Calu3 (cell line): Measurements from ENCODE around the gene TGFB1I1. TPM values are rescaled to one million over a fixed set of nuclear protein-coding genes. Genes with fewer than 3 reads are reported as not detected.
"Not testable (repeated sequence)": the region's sequence is repeated elsewhere in the genome, so short reads cannot be mapped to it uniquely, and the experiment has no call there.

Experiments
- BruUV-seq: library from RNA; stranded (reverse); fragments of 400-500 nt; replicated peaks from 2 replicates; lab custom pipeline; 2021; lab: Mats Ljungman, UMichigan
- CTCF ChIA-PET: fragments of 300-600 bp; sonication (Branson Sonifier 250); formaldehyde crosslinking; loops from one replicate; lab custom pipeline; 2022; ENCODE audit warnings: antibody characterized with exemption; lab: Charles Lee
- DNase-seq: peaks from one replicate; pipeline ENCODE4 v3.0.0; 2022
- H3K27ac Mint-ChIP-seq: one replicate; pipeline ENCODE4 v1.8.0; 2022; ENCODE audit warnings: mixed read lengths; ENCODE audit not compliant: unreplicated experiment
- H3K27me3 Mint-ChIP-seq: one replicate; pipeline ENCODE4 v1.8.0; 2022; ENCODE audit warnings: mixed read lengths; ENCODE audit not compliant: unreplicated experiment
- H3K36me3 Mint-ChIP-seq: one replicate; pipeline ENCODE4 v1.8.0; 2022; ENCODE audit warnings: mild to moderate bottlenecking, moderate library complexity, mixed read lengths; ENCODE audit not compliant: insufficient read depth, unreplicated experiment
- H3K4me1 Mint-ChIP-seq: one replicate; pipeline ENCODE4 v1.8.0; 2022; ENCODE audit warnings: mild to moderate bottlenecking, low read depth, mixed read lengths; ENCODE audit not compliant: unreplicated experiment
- H3K4me3 Mint-ChIP-seq: one replicate; pipeline ENCODE4 v1.8.0; 2022; ENCODE audit warnings: mild to moderate bottlenecking, low read depth, moderate library complexity, mixed read lengths; ENCODE audit not compliant: unreplicated experiment
- H3K9me3 Mint-ChIP-seq: one replicate; pipeline ENCODE4 v1.8.0; 2022; ENCODE audit warnings: low read depth, mixed read lengths; ENCODE audit not compliant: unreplicated experiment
- intact Hi-C: fragments of 100-400 bp; cut with micrococcal nuclease; formaldehyde crosslinking; loops from one replicate; pipeline ENCODE4 v1.10.0; 2022; ENCODE audit not compliant: unreplicated experiment
- total RNA-seq: library from RNA; stranded (reverse); gene quantifications from 2 replicates; pipeline ENCODE4 v1.2.3, GENCODE V29; 2022
- TF ChIP-seq, protein P1 (sequence below): fragments of 200-600 bp; IDR thresholded peaks from one replicate; pipeline ENCODE4 v1.8.0; 2022; ENCODE audit warnings: antibody characterized with exemption; ENCODE audit not compliant: unreplicated experiment

TGFB1I1 gene
- total RNA-seq, 1 experiment from 2014 or later = 18.7 TPM

DNA sequence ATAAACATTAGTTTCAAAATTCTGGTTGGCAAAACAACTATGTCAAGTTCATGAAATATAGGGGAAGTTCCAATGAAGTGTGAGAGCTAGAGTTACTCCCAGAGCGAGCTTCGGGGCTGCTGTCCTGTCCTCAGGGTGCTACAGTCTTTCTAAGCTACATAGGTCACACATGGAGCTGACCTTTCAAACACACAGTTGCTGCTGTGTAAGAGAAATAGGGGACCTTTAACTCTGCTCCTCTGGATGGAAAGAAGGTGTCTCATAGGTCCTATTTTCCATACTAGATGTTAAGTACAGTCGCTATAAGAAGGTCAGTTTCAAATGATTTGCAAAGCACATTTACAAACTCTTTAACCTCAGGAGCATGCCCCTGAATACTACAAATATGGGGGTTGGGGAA lies 49.4 kb downstream of the TGFB1I1 start:
- peaks cover 21% of the 10 kb centered on the region for H3K27me3 Mint-ChIP-seq
- TF ChIP-seq, protein P1, sequence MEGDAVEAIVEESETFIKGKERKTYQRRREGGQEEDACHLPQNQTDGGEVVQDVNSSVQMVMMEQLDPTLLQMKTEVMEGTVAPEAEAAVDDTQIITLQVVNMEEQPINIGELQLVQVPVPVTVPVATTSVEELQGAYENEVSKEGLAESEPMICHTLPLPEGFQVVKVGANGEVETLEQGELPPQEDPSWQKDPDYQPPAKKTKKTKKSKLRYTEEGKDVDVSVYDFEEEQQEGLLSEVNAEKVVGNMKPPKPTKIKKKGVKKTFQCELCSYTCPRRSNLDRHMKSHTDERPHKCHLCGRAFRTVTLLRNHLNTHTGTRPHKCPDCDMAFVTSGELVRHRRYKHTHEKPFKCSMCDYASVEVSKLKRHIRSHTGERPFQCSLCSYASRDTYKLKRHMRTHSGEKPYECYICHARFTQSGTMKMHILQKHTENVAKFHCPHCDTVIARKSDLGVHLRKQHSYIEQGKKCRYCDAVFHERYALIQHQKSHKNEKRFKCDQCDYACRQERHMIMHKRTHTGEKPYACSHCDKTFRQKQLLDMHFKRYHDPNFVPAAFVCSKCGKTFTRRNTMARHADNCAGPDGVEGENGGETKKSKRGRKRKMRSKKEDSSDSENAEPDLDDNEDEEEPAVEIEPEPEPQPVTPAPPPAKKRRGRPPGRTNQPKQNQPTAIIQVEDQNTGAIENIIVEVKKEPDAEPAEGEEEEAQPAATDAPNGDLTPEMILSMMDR = no peak
- CTCF ChIA-PET = no interaction called here
- H3K9me3 Mint-ChIP-seq = peaks cover 6% of the 10 kb centered on the region
- no peaks in the 10 kb centered on the region for H3K4me1 Mint-ChIP-seq
- DNase-seq = no peak
- H3K4me3 Mint-ChIP-seq = no peak overlapping the region
- intact Hi-C loops = no loop called here
- no TSS peak for BruUV-seq
- H3K27ac Mint-ChIP-seq = no peak overlapping the region
- H3K36me3 Mint-ChIP-seq = no peaks in the 10 kb centered on the region

DNA sequence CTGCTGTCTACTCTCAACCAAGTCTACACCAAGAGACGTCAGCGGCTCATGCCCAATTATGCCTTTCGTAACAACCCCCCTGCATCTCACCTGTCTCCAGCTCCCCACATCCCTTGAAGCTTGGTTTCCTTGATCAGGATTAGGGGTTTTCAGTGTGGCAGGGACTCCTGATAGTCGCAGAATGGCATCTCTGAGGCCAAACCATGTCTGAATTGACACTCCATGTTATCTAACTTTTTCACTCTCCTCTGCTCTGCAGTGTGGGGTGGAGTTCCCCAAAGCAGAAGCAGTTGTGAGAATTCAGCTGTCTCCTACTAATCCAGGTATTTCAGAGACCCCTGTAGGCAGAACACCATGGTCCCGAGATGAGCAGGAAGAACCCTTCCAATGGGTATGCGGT lies 50.1 kb downstream of the TGFB1I1 start:
- intact Hi-C loops = no loop called here
- H3K27ac Mint-ChIP-seq = no peak overlapping the region
- peaks cover 5% of the 10 kb centered on the region for H3K9me3 Mint-ChIP-seq
- TF ChIP-seq, protein P1 = no peak
- no TSS peak for BruUV-seq
- no peaks in the 10 kb centered on the region for H3K4me1 Mint-ChIP-seq
- H3K4me3 Mint-ChIP-seq = no peak overlapping the region
- no peak for DNase-seq
- peaks cover 15% of the 10 kb centered on the region for H3K27me3 Mint-ChIP-seq
- H3K36me3 Mint-ChIP-seq = no peaks in the 10 kb centered on the region
- CTCF ChIA-PET = no interaction called here

- H3K36me3 Mint-ChIP-seq, H3K27ac Mint-ChIP-seq, CTCF ChIA-PET, DNase-seq, H3K4me1 Mint-ChIP-seq, H3K4me3 Mint-ChIP-seq, BruUV-seq, intact Hi-C loops, H3K9me3 Mint-ChIP-seq: not testable (repeated sequence)
- H3K27me3 Mint-ChIP-seq = peaks cover 30% of the 10 kb centered on the region
These were observed 51.8 kb downstream of the TGFB1I1 start for GRCh38 chr16:31523768-31524167.

DNA sequence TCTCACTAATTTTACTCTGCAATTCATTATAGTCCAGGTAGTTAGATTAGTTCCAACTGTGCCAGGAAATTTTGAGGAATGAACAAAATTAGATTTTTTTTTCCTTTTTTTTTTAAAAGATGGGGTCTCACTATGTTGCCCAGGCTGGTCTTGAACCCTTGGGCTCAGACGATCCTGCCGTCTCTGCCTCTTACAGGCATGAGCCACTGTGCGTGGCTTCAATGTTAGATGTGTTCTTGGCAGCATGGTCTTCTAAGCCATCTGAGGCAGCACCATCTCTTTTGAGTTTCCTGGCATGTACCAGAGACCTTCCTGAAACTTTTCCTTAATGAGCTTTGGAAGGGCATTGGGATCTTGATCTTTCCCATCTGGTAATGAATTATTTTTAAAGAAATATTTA lies 53.2 kb downstream of the TGFB1I1 start:
- intact Hi-C loops = no loop called here
- Mint-ChIP-seq H3K36me3 (no peaks in the 10 kb centered on the region), H3K27ac (no peak overlapping the region), H3K27me3 (peaks cover 35% of the 10 kb centered on the region), H3K9me3 (no peaks in the 10 kb centered on the region), H3K4me3 (no peak overlapping the region), H3K4me1 (no peaks in the 10 kb centered on the region)
- CTCF ChIA-PET = no interaction called here
- DNase-seq = no peak
- TF ChIP-seq, protein P1 = no peak
- no TSS peak for BruUV-seq

Other genes with a start within 250 kb of the TGFB1I1 start
- 2.1 and 3.1 TPM in 2 replicates for gene ITGAM, start 212.2 kb upstream of the TGFB1I1 start, total RNA-seq
- 1.6 and 3.9 TPM in 2 replicates for gene ITGAX, start 117.0 kb upstream of the TGFB1I1 start, total RNA-seq
- gene ITGAD, start 78.8 kb upstream of the TGFB1I1 start, total RNA-seq = not detected in 2 replicates
- gene COX6A2, start 43.8 kb upstream of the TGFB1I1 start, total RNA-seq = not detected in 2 replicates
- gene ZNF843, start 29.4 kb upstream of the TGFB1I1 start, total RNA-seq = 0.17 TPM in 1 of 2 replicates, not detected in the other
- gene ARMC5, start 12.7 kb upstream of the TGFB1I1 start, total RNA-seq = 13.2 and 13.6 TPM in 2 replicates
- 0.54 and 1.6 TPM in 2 replicates for gene SLC5A2, start 11.0 kb downstream of the TGFB1I1 start, total RNA-seq
- 96.0 and 105 TPM in 2 replicates for gene RUSF1, start 36.2 kb downstream of the TGFB1I1 start, total RNA-seq
- gene AHSP, start 55.7 kb downstream of the TGFB1I1 start, total RNA-seq = not detected in 2 replicates